ENCODE measurements around the gene CHPF. TPM values are rescaled to one million over a fixed set of nuclear protein-coding genes. Genes with fewer than 3 reads are reported as not detected.

CHPF gene
- total RNA-seq, 1 experiment from 2014 or later = 139 TPM

GRCh38 chr2:219520079-219520478 lies 23.5 kb downstream of the CHPF start:
- no peak overlapping the region for H3K4me2 ChIP-seq (ENCODE audit: low read length)
- ATAC-seq = no peak
- no peaks in the 10 kb centered on the region for H3K36me3 ChIP-seq (ENCODE audit: low read depth, low read length)
- no peaks in the 10 kb centered on the region for H4K20me1 ChIP-seq (ENCODE audit: low read length)
- H3K9me3 ChIP-seq (ENCODE audit: low read length) = no peaks in the 10 kb centered on the region
- POLR2A ChIA-PET (ENCODE audit: unreplicated experiment) = interaction anchor here (0.5 kb wide), 1 partner anchor 9 kb away, joined by 6 read pairs; no protein-coding TSS in a partner anchor
- H3K9ac ChIP-seq (ENCODE audit: low read length) = no peak overlapping the region
- CTCF ChIA-PET = interaction anchor here (0.6 to 1.2 kb wide), 6 partner anchors 10 to 307 kb away, joined by 3 to 5 read pairs (median 3); partner anchors contain the start of gene GMPPA
- intact Hi-C loops (cut with micrococcal nuclease) = no loop called here
- TF ChIP-seq, protein P1, sequence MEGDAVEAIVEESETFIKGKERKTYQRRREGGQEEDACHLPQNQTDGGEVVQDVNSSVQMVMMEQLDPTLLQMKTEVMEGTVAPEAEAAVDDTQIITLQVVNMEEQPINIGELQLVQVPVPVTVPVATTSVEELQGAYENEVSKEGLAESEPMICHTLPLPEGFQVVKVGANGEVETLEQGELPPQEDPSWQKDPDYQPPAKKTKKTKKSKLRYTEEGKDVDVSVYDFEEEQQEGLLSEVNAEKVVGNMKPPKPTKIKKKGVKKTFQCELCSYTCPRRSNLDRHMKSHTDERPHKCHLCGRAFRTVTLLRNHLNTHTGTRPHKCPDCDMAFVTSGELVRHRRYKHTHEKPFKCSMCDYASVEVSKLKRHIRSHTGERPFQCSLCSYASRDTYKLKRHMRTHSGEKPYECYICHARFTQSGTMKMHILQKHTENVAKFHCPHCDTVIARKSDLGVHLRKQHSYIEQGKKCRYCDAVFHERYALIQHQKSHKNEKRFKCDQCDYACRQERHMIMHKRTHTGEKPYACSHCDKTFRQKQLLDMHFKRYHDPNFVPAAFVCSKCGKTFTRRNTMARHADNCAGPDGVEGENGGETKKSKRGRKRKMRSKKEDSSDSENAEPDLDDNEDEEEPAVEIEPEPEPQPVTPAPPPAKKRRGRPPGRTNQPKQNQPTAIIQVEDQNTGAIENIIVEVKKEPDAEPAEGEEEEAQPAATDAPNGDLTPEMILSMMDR (conservative IDR thresholded peaks at IDR 0.05; ENCODE audit: low read depth, low read length) = no peak
- TF ChIP-seq EZH2phosphoT487 (IDR thresholded peaks at IDR 0.05; ENCODE audit: borderline replicate concordance, low read length) (no peak), EZH2 (IDR thresholded peaks at IDR 0.05; ENCODE audit: low read length, unreplicated experiment) (no peak)
- no peak overlapping the region for H2AFZ ChIP-seq (ENCODE audit: low read length)
- no TSS peak for BruUV-seq (replicated peaks)
- peaks cover 14% of the 10 kb centered on the region for H3K4me1 ChIP-seq (ENCODE audit: insufficient read depth, low read length)
- H3K27me3 ChIP-seq (ENCODE audit: low read length) = no peaks in the 10 kb centered on the region; the same call in 1 of the 2 replicates
- no peak overlapping the region for H3K27ac ChIP-seq (ENCODE audit: low read length)
- H3K4me3 ChIP-seq (ENCODE audit: low read length) = no peak overlapping the region
- no peaks in the 10 kb centered on the region for H3K79me2 ChIP-seq (ENCODE audit: low read length)
- H3K9me2 ChIP-seq (replicated peaks; ENCODE audit: low read length) = no peaks in the 10 kb centered on the region
- no peaks in the 10 kb centered on the region for H3F3A ChIP-seq (ENCODE audit: low read length, unreplicated experiment)
- DNase-seq = no peak

GRCh38 chr2:219519526-219519916 lies 24.1 kb downstream of the CHPF start:
- ChIA-PET CTCF (interaction anchor here (0.9 to 1.8 kb wide), 2 partner anchors 9 to 10 kb away, joined by 5 to 8 read pairs; no protein-coding TSS in a partner anchor), POLR2A (ENCODE audit: unreplicated experiment) (no interaction called here)
- Histone ChIP-seq H4K20me1 (ENCODE audit: low read length) (no peaks in the 10 kb centered on the region), H3K4me3 (ENCODE audit: low read length) (no peak overlapping the region), H2AFZ (ENCODE audit: low read length) (no peak overlapping the region), H3K9me2 (replicated peaks; ENCODE audit: low read length) (no peaks in the 10 kb centered on the region), H3K79me2 (ENCODE audit: low read length) (no peaks in the 10 kb centered on the region), H3K27ac (ENCODE audit: low read length) (no peak overlapping the region), H3K27me3 (ENCODE audit: low read length) (peaks cover 4% of the 10 kb centered on the region), H3K9me3 (ENCODE audit: low read length) (no peaks in the 10 kb centered on the region), H3K4me1 (ENCODE audit: insufficient read depth, low read length) (peaks cover 14% of the 10 kb centered on the region), H3K4me2 (ENCODE audit: low read length) (no peak overlapping the region), H3F3A (ENCODE audit: low read length, unreplicated experiment) (no peaks in the 10 kb centered on the region), H3K9ac (ENCODE audit: low read length) (no peak overlapping the region), H3K36me3 (ENCODE audit: low read depth, low read length) (no peaks in the 10 kb centered on the region)
- no TSS peak for BruUV-seq (replicated peaks)
- intact Hi-C loops (cut with micrococcal nuclease) = no loop called here
- no peak for TF ChIP-seq EZH2 (IDR thresholded peaks at IDR 0.05; ENCODE audit: low read length, unreplicated experiment)
- no peak for TF ChIP-seq EZH2phosphoT487 (IDR thresholded peaks at IDR 0.05; ENCODE audit: borderline replicate concordance, low read length)
- TF ChIP-seq, protein P1 (conservative IDR thresholded peaks at IDR 0.05; ENCODE audit: low read depth, low read length) = no peak
- DNase-seq (no peak), ATAC-seq (no peak)

DNA sequence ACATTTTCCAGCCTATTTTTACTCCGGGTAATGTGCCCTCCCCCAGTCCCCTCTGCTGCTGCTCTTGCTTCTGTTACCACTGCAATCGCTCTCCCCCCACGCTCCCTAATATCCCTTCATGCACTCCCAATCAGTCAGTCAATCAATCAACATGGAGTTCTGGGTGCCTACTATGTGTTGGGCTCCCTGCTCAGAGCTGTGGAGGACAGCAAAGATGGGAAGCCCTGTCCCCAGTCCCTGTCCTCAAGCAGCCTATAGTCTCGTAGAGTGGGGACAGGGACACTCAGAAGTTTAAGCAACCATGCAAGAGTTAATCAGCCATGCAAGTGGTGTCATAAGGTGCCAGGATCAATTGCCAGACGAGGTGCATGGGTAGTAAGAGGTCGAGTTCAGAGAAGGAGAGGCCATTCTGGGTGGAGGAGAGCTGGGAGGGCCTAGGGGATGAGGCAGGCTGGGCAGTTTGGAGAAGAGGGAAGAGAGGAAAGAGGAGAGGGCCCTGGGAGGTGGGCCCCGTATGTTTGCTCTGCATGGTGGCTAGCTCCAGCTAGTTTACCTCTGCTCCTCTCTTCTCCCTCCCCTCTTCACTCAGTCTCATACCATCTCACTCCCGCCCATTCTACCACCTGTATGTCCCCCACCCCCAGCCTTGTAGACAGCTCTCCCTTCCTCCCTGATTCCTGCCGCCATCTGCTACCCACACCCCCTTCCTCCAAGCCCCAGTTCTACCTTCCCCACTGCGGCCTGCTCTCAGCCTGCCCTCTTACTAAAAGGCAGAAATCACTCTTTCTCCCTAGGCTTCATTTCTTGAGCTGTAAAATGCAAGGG lies 25.4 kb downstream of the CHPF start:
- intact Hi-C loops (cut with micrococcal nuclease) = no loop called here
- H4K20me1 ChIP-seq (ENCODE audit: low read length) = no peaks in the 10 kb centered on the region
- TF ChIP-seq EZH2phosphoT487 (IDR thresholded peaks at IDR 0.05; ENCODE audit: borderline replicate concordance, low read length) (no peak), EZH2 (IDR thresholded peaks at IDR 0.05; ENCODE audit: low read length, unreplicated experiment) (no peak)
- TF ChIP-seq, protein P1 (conservative IDR thresholded peaks at IDR 0.05; ENCODE audit: low read depth, low read length) = no peak
- H3K9ac ChIP-seq (ENCODE audit: low read length) = no peak overlapping the region
- H3K4me2 ChIP-seq (ENCODE audit: low read length) = no peak overlapping the region
- ATAC-seq = no peak
- POLR2A ChIA-PET (ENCODE audit: unreplicated experiment) = no interaction called here
- H3K27ac ChIP-seq (ENCODE audit: low read length) = no peak overlapping the region
- H3F3A ChIP-seq (ENCODE audit: low read length, unreplicated experiment) = no peaks in the 10 kb centered on the region
- peaks cover 14% of the 10 kb centered on the region for H3K4me1 ChIP-seq (ENCODE audit: insufficient read depth, low read length)
- no peaks in the 10 kb centered on the region for H3K9me2 ChIP-seq (replicated peaks; ENCODE audit: low read length)
- H3K4me3 ChIP-seq (ENCODE audit: low read length) = no peak overlapping the region
- CTCF ChIA-PET = interaction anchor here (0.5 to 1.8 kb wide), 3 partner anchors 8 to 55 kb away, joined by 3 to 8 read pairs (median 5); no protein-coding TSS in a partner anchor
- peaks cover 17% of the 10 kb centered on the region for H3K27me3 ChIP-seq (ENCODE audit: low read length)
- no TSS peak for BruUV-seq (replicated peaks)
- no peaks in the 10 kb centered on the region for H3K36me3 ChIP-seq (ENCODE audit: low read depth, low read length)
- no peak for DNase-seq
- no peaks in the 10 kb centered on the region for H3K9me3 ChIP-seq (ENCODE audit: low read length)
- H3K79me2 ChIP-seq (ENCODE audit: low read length) = no peaks in the 10 kb centered on the region
- no peak overlapping the region for H2AFZ ChIP-seq (ENCODE audit: low read length)

Measured in PC-3 (cell line).